T-helper 1 cell (primary cell): ENCODE data around the gene SHISA2.
A peak's percentile ranks its signal among the peaks of the same experiment; 100 is the strongest.

Experiments
- DNase-seq, 5 donors: peaks; one replicate each; pipeline ENCODE4 v3.0.0-alpha.2; 2012 to 2020

SHISA2 gene

GRCh38 chr13:26017196-26017921, 34.5 kb downstream of the SHISA2 start:
- DNase-seq: no peak

- no peak for DNase-seq
These were observed 35.6 kb downstream of the SHISA2 start for GRCh38 chr13:26016189-26016588.

- no peak for DNase-seq
These were observed 36.3 kb downstream of the SHISA2 start for GRCh38 chr13:26015271-26016125.

GRCh38 chr13:26012995-26013394, 38.8 kb downstream of the SHISA2 start:
- no peak for DNase-seq

GRCh38 chr13:26011996-26012821, 39.6 kb downstream of the SHISA2 start:
- peak; percentile 21 to 59 (median 45) for DNase-seq

GRCh38 chr13:26011208-26011573, 40.6 kb downstream of the SHISA2 start:
- no peak for DNase-seq

GRCh38 chr13:26010487-26011207, 41.2 kb downstream of the SHISA2 start:
- DNase-seq: no peak

GRCh38 chr13:26007261-26008125, 44.3 kb downstream of the SHISA2 start:
- DNase-seq: peak in 1 of 5 donors; percentile 3
